ENCODE data around the gene SFT2D1. TPM values are rescaled to one million over a fixed set of nuclear protein-coding genes. Genes with fewer than 3 reads are reported as not detected.

Gene SFT2D1
- total RNA-seq, 1 experiment from 2014 or later: 65.6 TPM

- no peak overlapping the region for H3K4me2 ChIP-seq (ENCODE audit: low read length)
- no peak overlapping the region for H3K27ac ChIP-seq (ENCODE audit: low read depth, low read length)
- no peaks in the 10 kb centered on the region for H3K9me2 ChIP-seq (ENCODE audit: insufficient read depth)
- DNase-seq (ENCODE audit: low read depth, low spot score) (no peak), ATAC-seq (no peak)
- no peaks in the 10 kb centered on the region for H3K9me3 ChIP-seq (ENCODE audit: control insufficient read depth in 1 of 2, insufficient read depth in 1 of 2, low read depth in 1 of 2, low read length in 2 of 2)
- peaks cover 17% of the 10 kb centered on the region for H4K20me1 ChIP-seq (ENCODE audit: insufficient read depth)
- H3K4me1 ChIP-seq (ENCODE audit: control insufficient read depth in 1 of 2, insufficient read depth in 2 of 2, low read length in 2 of 2): peaks cover 0 to 7% of the 10 kb centered on the region in 2 experiments; a peak in 1 of 4 replicates
- no peak overlapping the region for H2AFZ ChIP-seq (ENCODE audit: low read depth, low read length, poor library complexity, severe bottlenecking)
- H3K36me3 ChIP-seq (ENCODE audit: control insufficient read depth in 1 of 2, insufficient read depth in 2 of 2, low read length in 2 of 2): peaks cover 7 to 29% of the 10 kb centered on the region in 2 experiments
- H3K9ac ChIP-seq (ENCODE audit: low read length): no peak overlapping the region
- ChIA-PET RAD21 (ENCODE audit: low non-redundant PET in 1 of 2, low total read pairs in 2 of 2, uncharacterized antibody in 2 of 2, unreplicated experiment in 2 of 2) (no interaction called here), CTCF (no interaction called here), POLR2A (no interaction called here)
- no TSS peak for BruUV-seq (replicated peaks)
- no peak overlapping the region for H3K4me3 ChIP-seq (replicated peaks in 1 of 2; ENCODE audit: low read depth in 1 of 2, low read length in 2 of 2)
- intact Hi-C loops (cut with micrococcal nuclease): no loop called here
- no peaks in the 10 kb centered on the region for H3K27me3 ChIP-seq (ENCODE audit: insufficient read depth, low read length)
- peaks cover 100% of the 10 kb centered on the region for H3K79me2 ChIP-seq (ENCODE audit: insufficient read depth, low read length)
- TF ChIP-seq CEBPB (IDR thresholded peaks at IDR 0.05; ENCODE audit: low read depth) (no peak), REST (IDR thresholded peaks at IDR 0.05; ENCODE audit: low read depth) (no peak), CBX3 (IDR thresholded peaks at IDR 0.05; ENCODE audit: low read depth) (no peak), SRF (IDR thresholded peaks at IDR 0.05; ENCODE audit: low read depth) (no peak), MAX (IDR thresholded peaks at IDR 0.05) (no peak), FOSL1 (IDR thresholded peaks at IDR 0.05; ENCODE audit: low read depth) (no peak), ATF3 (IDR thresholded peaks at IDR 0.05) (no peak), SP1 (IDR thresholded peaks at IDR 0.05; ENCODE audit: low read depth) (no peak)
These were observed 9.0 kb downstream of the SFT2D1 start for GRCh38 chr6:166333172-166333995.

Data from HCT116 (cell line).